Measurements from ENCODE around the gene VN1R5.
"Not testable (repeated sequence)": the region's sequence is repeated elsewhere in the genome, so short reads cannot be mapped to it uniquely, and the experiment has no call there.

VN1R5 gene

GRCh38 chr1:247273013-247273412, 17.1 kb downstream of the VN1R5 start:
- DNase-seq (ENCODE audit: low spot score), result no peak

- DNase-seq (ENCODE audit: low spot score), result no peak
Measured at GRCh38 chr1:247274605-247275256, 18.9 kb downstream of the VN1R5 start.

- DNase-seq (ENCODE audit: low spot score), result no peak
Measured at GRCh38 chr1:247277191-247277590, 21.3 kb downstream of the VN1R5 start.

- no peak for DNase-seq (ENCODE audit: low spot score)
Measured at GRCh38 chr1:247281001-247281574, 25.2 kb downstream of the VN1R5 start.

- no peak for DNase-seq (ENCODE audit: low spot score)
Measured at GRCh38 chr1:247286134-247286670, 30.3 kb downstream of the VN1R5 start.

GRCh38 chr1:247287460-247287859, 31.6 kb downstream of the VN1R5 start:
- DNase-seq (ENCODE audit: low spot score), result no peak

- DNase-seq (ENCODE audit: low spot score), result no peak
Measured at GRCh38 chr1:247288341-247288740, 32.5 kb downstream of the VN1R5 start.

- not testable (repeated sequence) for DNase-seq (ENCODE audit: low spot score)
Measured at GRCh38 chr1:247289274-247289892, 33.5 kb downstream of the VN1R5 start.

- DNase-seq (ENCODE audit: low spot score), result no peak
Measured at GRCh38 chr1:247290576-247290975, 34.7 kb downstream of the VN1R5 start.

GRCh38 chr1:247291161-247291560, 35.3 kb downstream of the VN1R5 start:
- no peak for DNase-seq (ENCODE audit: low spot score)

- DNase-seq (ENCODE audit: low spot score), result no peak
Measured at GRCh38 chr1:247291833-247292561, 36.1 kb downstream of the VN1R5 start.

- no peak for DNase-seq (ENCODE audit: low spot score)
Measured at GRCh38 chr1:247293047-247293446, 37.2 kb downstream of the VN1R5 start.

GRCh38 chr1:247294282-247294681, 38.4 kb downstream of the VN1R5 start:
- DNase-seq (ENCODE audit: low spot score), result no peak

- no peak for DNase-seq (ENCODE audit: low spot score)
Measured at GRCh38 chr1:247295274-247295684, 39.4 kb downstream of the VN1R5 start.

- DNase-seq (ENCODE audit: low spot score), result no peak
Measured at GRCh38 chr1:247295746-247296145, 39.9 kb downstream of the VN1R5 start.

- no peak for DNase-seq (ENCODE audit: low spot score)
Measured at GRCh38 chr1:247296599-247297180, 40.8 kb downstream of the VN1R5 start.

- DNase-seq (ENCODE audit: low spot score), result no peak
Measured at GRCh38 chr1:247297263-247298123, 41.6 kb downstream of the VN1R5 start.

GRCh38 chr1:247298124-247298481, 42.2 kb downstream of the VN1R5 start:
- no peak for DNase-seq (ENCODE audit: low spot score)

- no peak for DNase-seq (ENCODE audit: low spot score)
Measured at GRCh38 chr1:247298701-247299100, 42.8 kb downstream of the VN1R5 start.

- DNase-seq (ENCODE audit: low spot score), result no peak
Measured at GRCh38 chr1:247299723-247300381, 44.0 kb downstream of the VN1R5 start.

All from germinal center (tissue), 1 donor.